Pancreas (tissue), 10 donors: Measurements from ENCODE around the gene CS. TPM values are rescaled to one million over a fixed set of nuclear protein-coding genes. Genes with fewer than 3 reads are reported as not detected.
A peak's percentile ranks its signal among the peaks of the same experiment; 100 is the strongest.

Experiments
- ATAC-seq, 4 donors: fragments of 200-7000 bp; cut with Tn5 transposase; one replicate each; pipeline versions ENCODE4 v1.8.0 to v1.9.1; 2020; ENCODE audit warnings: mild to moderate bottlenecking in 4 of 4, moderate library complexity in 4 of 4
- DNase-seq, 6 donors: peaks; one replicate each; pipeline ENCODE4 v3.0.0-alpha.2; 2020
- FAIRE-seq: peaks from 2 replicates; lab custom pipeline; 2012; peaks lifted over from hg19 to GRCh38; lab: Jason Lieb, UNC
- H3K27ac ChIP-seq, 4 donors: fragments of 200-600 bp; sonication (generic); 1 replicate in 3 of 4; 2 replicates in 1 of 4; pipeline versions ENCODE4 v1.5.0 to v1.8.0; 2020
- H3K27me3 ChIP-seq, 4 donors: fragments of 200-600 bp; one replicate each; pipeline ENCODE4 v1.8.0; 2021
- H3K36me3 ChIP-seq, 3 donors: fragments of 200-600 bp; sonication (generic) in 1 of 3; one replicate each; pipeline versions ENCODE4 v1.5.0 to v1.8.0; 2020 to 2021
- H3K4me1 ChIP-seq, 3 donors: fragments of 200-600 bp; one replicate each; pipeline ENCODE4 v1.8.0; 2021
- H3K4me3 ChIP-seq, 4 donors: fragments of 200-600 bp; sonication (generic) in 2 of 4; one replicate each; pipeline versions ENCODE4 v1.5.0 to v1.8.0; 2020 to 2021
- H3K9me3 ChIP-seq, 4 donors: fragments of 200-600 bp; one replicate each; pipeline ENCODE4 v1.8.0; 2021
- WGBS, 2 donors: extraction: QIAGEN DNeasy Blood & Tissue Kit; methylation state at CpG; one replicate each; pipeline ENCODE4 v1.1.7; 2013; 5-methylcytosine and 5-hydroxymethylcytosine counted together
- intact Hi-C, 3 donors: fragments of 100-400 bp; cut with DNase I; formaldehyde crosslinking; loops; one replicate each; pipeline versions ENCODE4 v1.11.1 to v1.14.2; 2022
- polyA plus RNA-seq, 2 donors: library from polyadenylated mRNA; stranded (reverse); fragments of 200-250 nt; gene quantifications; one replicate each; pipeline ENCODE4 v1.2.3, GENCODE V29; 2013
- total RNA-seq, 6 donors: library from RNA; stranded (reverse); fragmentation: NEBNext Ultra II Directional in 4 of 6; extraction: Animal tissue kit (Norgen Biotek cat#: 25700) in 4 of 6; gene quantifications; one replicate each; pipeline versions ENCODE4 v1.2.1 to v1.2.4, GENCODE V29; 2021 to 2023
- TF ChIP-seq, protein P1 (sequence below), 4 donors: fragments of 200-600 bp; sonication (generic) in 3 of 4; IDR thresholded peaks; one replicate each; pipeline versions ENCODE4 v1.5.0 to v1.8.0; 2021; ENCODE audit warnings: antibody characterized with exemption in 4 of 4
- donor health status: healthy with polysubstance abuse.
- donor health status: DM: no; HTN: no; CAD: no; lungs with moderate emphysema.
- donor health status: DM: no; HTN: no; CAD: no.
- donor health status: control.
- donor health status: control.
- donor health status: Bipolar disorder and iron deficiency.
- donor health status: DM: yes; HTN: yes; CAD: no.
- donor health status: DM: no; HTN: no; CAD: no.
- donor health status: DM: no; HTN: no; CAD: no.
- donor health status: DM: yes; HTN: yes; CAD: no.

The CS gene
- total and polyA plus RNA-seq, 8 donors = 32.0 to 120 (median 87.7) TPM

DNA sequence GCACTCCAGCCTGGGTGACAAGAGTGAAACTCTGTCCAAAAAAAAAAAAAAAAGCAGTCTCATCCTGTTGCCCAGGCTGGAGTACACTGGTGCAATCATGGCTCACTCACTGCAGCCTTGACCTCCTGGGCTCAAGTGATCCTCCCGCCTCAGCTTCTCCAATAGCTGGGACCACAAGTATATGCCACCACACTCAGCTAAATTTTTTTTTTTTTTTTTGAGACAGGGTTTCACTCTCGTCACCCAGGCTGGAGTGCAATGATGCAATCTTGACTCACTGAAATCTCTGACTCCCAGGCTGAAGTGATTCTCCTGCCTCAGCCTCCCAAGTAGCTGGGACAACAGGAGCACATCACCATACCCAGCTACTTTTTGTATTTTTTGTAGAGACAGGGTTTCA, 20.9 kb upstream of the CS start:
- ATAC-seq (no peak), FAIRE-seq (no peak), DNase-seq (no peak)
- intact Hi-C loops = no loop called here
- Histone ChIP-seq H3K9me3 (no peaks in the 10 kb centered on the region), H3K4me1 (peaks cover 0 to 5% (median 4%) of the 10 kb centered on the region in 3 donors), H3K27me3 (no peaks in the 10 kb centered on the region), H3K36me3 (peaks cover 0 to 56% (median 21%) of the 10 kb centered on the region in 3 donors), H3K27ac (no peak overlapping the region), H3K4me3 (no peak overlapping the region)
- TF ChIP-seq, protein P1, sequence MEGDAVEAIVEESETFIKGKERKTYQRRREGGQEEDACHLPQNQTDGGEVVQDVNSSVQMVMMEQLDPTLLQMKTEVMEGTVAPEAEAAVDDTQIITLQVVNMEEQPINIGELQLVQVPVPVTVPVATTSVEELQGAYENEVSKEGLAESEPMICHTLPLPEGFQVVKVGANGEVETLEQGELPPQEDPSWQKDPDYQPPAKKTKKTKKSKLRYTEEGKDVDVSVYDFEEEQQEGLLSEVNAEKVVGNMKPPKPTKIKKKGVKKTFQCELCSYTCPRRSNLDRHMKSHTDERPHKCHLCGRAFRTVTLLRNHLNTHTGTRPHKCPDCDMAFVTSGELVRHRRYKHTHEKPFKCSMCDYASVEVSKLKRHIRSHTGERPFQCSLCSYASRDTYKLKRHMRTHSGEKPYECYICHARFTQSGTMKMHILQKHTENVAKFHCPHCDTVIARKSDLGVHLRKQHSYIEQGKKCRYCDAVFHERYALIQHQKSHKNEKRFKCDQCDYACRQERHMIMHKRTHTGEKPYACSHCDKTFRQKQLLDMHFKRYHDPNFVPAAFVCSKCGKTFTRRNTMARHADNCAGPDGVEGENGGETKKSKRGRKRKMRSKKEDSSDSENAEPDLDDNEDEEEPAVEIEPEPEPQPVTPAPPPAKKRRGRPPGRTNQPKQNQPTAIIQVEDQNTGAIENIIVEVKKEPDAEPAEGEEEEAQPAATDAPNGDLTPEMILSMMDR (IDR thresholded peaks at IDR 0.05) = no peak
- WGBS, 2 donors = 88 to 96% methylated on average over 2 of the region's 2 CpGs

DNA sequence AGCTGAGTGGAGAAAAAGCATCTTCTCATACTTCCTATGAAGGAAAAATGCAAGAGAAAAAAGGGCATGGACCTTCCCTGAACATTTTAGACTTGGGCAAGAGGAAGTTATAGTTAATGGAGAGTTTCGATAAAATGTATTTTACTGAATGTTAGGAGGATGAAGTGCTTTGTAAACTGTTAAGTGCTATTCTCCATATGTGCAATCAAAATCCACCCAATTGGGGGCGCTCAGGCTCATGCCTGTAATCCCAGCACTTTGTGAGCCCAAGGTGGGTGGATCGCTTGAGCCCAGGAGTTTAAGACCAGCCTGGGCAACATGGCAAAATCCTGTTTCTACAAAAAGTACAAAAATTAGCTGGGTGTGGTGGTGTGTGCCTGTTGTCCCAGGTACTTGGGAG, 17.5 kb upstream of the CS start:
- Histone ChIP-seq H3K4me1 (peaks cover 10 to 11% (median 10%) of the 10 kb centered on the region in 3 donors), H3K36me3 (peaks cover 0 to 23% (median 2%) of the 10 kb centered on the region in 3 donors), H3K27ac (no peak overlapping the region), H3K9me3 (no peaks in the 10 kb centered on the region), H3K4me3 (no peak overlapping the region), H3K27me3 (no peaks in the 10 kb centered on the region)
- TF ChIP-seq, protein P1 (IDR thresholded peaks at IDR 0.05) = no peak
- no peak for FAIRE-seq
- 94 to 97% methylated on average over 3 of the region's 3 CpGs for WGBS, 2 donors
- DNase-seq = no peak
- intact Hi-C loops = no loop called here
- ATAC-seq = no peak

DNA sequence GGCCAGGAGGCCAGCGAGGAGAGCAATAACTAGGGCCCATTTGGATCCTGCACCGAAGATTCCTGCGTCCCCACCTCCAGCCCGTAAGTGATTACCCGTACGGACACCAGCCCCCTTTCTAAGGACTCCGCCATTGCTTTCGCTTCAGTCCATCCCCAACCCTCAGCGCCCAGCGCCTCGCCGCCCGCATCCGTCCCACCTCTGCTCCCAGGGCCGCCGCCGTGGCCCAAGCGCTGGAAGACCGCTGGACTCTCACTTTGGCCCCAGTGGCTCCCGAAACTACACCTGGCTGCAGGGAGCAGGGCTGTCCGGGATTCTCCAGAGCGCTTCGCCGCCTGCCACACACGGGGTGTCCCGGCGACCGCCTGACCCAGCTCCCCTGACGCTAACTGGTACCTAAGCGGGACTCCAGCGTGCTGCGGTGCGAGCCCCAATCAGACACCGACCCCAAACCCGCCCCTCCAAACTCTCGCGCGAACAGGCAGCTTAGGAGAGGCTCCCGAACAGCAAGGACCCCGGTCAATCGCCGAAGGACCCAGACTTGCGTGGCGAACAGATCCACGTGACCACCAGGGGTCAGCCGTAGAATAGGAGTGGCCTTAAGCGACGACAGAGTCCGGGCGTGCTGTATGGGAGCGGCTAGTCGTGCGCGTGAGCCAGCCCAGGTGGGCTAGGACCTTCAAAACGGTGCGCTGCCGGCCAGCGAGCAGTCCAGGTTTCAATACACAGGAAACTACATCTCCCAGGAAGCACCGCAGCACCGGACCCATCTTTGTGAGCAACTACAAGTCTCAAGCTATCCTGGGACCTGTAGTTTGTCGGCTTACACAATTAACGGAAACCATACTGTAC, 15.7 kb upstream of the CS start, which contains the start of gene CNPY2:
Gene CNPY2, minus strand, starts transcription at position 367 of the 852 bp plus-strand sequence. CDS start 771 bp downstream, outside the sequence.
- intact Hi-C loops = no loop called here
- Histone ChIP-seq H3K36me3 (peaks cover 0 to 17% (median 2%) of the 10 kb centered on the region in 3 donors), H3K4me3 (peak within 1 kb of the TSS; percentile 73 to 98 (median 91)), H3K27me3 (no peaks in the 10 kb centered on the region), H3K4me1 (peaks cover 10 to 11% (median 10%) of the 10 kb centered on the region in 3 donors), H3K9me3 (no peaks in the 10 kb centered on the region), H3K27ac (peak within 1 kb of the TSS; percentile 91 to 96 (median 92))
- no peak for FAIRE-seq
- 0% methylated on average over 62 of the region's 62 CpGs for WGBS, 2 donors
- peak; percentile 90 to 97 (median 95) for DNase-seq
- TF ChIP-seq, protein P1 (IDR thresholded peaks at IDR 0.05) = peak in 2 of 4 donors; percentile 7 to 19
- peak; percentile 88 to 95 (median 92) for ATAC-seq

DNA sequence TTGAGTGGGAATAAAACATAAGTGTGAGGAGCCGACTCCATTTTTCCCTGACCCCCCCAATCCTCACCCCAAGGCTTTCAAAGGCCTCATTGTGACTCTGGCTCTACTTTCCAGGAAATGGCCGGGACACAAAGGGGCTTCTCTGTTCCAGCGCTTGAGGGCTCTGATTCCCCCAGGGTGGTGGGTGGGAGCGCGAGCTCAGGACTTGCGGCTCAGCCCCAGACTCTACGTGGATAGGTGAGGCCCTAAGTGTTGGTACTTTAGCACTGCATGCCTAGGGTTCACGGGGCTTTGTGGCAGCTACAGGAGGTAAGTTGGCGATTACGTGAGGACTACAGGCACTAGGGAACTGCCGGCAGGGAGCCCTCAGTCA, 15.1 kb upstream of the CS start:
- peak overlapping the region; percentile 91 to 96 (median 92) for H3K27ac ChIP-seq
- intact Hi-C loops = no loop called here
- no peaks in the 10 kb centered on the region for H3K9me3 ChIP-seq
- DNase-seq (peak in 2 of 6 donors; percentile 28 to 62), FAIRE-seq (no peak), ATAC-seq (peak in 2 of 4 donors; percentile 7 to 13)
- peak overlapping the region; percentile 73 to 98 (median 91) for H3K4me3 ChIP-seq
- 0% methylated on average over 10 to 11 of the region's 11 CpGs for WGBS, 2 donors
- TF ChIP-seq, protein P1 (IDR thresholded peaks at IDR 0.05) = no peak
- peaks cover 10 to 11% (median 10%) of the 10 kb centered on the region in 3 donors for H3K4me1 ChIP-seq
- no peaks in the 10 kb centered on the region for H3K27me3 ChIP-seq
- peaks cover 0 to 17% (median 2%) of the 10 kb centered on the region in 3 donors for H3K36me3 ChIP-seq
